Measurements from ENCODE around the gene PDP2.
"Not testable (repeated sequence)": the region's sequence is repeated elsewhere in the genome, so short reads cannot be mapped to it uniquely, and the experiment has no call there.

The PDP2 gene

DNA sequence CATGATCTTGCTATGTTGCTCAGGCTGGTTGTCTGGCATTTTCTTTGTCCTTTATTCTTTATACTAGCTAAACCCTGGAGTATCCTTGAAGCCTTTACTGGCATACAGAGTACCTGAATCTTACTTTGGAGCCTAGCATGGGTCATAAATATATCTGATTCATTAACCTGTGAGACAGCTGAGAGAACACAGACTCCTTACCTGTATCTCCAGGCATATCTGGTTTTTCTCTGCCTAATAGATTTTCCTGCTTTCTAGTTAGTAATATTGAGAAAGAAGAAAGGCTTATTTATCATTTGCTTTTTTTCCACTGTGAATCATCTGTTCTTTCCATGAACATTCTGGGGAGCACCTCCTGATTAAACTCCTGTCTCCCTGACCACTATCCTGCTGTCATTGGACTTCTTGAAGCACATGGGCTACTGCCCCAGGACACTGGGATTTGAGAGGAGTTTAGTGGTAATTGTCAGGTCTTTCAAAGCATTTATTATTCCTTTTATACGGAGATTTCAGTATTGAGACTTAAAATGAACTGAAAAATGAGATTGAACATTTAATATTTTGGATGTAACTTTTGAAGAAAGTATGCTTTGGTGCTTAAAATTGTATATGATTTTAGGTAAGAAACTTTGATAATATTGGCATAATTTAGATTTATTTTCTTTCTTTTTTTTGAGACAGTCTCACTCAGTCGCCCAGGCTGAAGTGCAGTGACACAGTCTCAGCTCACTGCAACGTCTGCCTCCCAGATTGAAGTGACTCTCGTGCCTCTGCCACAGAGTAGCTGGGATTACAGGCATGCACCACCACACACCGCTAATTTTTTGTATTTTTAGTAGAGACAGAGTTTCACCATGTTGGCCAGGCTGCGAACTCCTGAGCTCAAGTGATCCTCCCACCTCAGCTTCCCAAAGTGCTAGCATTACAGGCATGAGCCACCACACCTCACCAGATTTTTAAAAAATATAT lies 8.6 kb downstream of the PDP2 start:
- DNase-seq = no peak

DNA sequence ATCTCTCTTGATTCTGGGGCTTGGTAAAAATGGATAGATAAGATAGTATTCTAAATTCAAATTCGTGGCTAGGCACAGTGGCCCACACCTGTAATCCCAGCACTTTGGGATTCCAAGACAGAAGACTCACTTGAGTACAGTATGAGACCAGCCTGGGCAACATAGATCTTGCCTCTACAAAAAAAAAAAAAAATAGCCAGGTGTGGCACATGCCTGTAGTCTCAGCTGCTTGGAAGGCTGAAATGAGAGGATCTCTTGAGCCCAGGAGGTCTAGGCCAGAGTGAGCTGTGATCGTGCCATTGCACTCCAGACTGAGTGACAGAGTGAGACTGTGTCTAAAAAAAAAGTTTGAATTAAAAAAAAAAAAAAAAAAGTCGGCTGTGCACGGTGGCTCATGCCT lies 9.3 kb downstream of the PDP2 start:
- no peak for DNase-seq

DNA sequence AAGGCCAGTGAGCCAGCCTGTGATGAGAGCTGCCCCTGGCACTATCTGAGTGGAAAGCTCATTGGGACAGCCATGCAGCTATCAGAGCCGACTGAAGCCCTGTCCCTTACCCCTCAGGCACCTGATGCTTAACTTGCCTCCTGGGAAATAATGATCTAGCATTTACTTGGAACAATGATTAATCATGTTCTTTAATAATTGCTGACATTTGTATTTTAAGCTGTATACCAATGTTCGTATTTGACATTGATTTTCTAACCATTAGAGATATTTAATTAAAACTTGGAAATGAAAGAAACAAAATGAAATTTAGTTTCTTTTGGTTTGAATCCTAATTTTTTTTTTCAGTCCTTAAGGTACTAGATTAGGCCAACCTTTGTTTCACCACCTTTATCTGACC lies 10.5 kb downstream of the PDP2 start:
- no peak for DNase-seq

DNA sequence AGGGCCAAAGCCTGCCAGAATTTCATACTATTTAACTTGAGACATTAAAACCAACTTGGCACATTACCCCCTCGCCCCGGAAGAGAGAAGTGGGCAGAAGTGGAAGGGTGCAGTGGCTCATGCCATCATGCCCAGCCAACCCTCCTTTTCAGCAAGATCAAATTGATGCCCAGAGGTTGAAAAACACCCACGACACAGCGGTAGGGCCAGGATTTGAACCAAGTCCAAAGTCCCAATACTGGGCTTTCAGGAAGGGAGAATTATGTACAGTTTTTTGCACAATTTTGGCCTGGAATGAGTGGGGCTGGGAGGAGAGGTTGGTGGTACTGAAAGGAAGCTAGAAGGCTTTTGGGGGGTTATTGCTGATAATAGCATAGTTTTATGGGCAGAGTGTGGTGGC lies 11.0 kb downstream of the PDP2 start:
- no peak for DNase-seq

DNA sequence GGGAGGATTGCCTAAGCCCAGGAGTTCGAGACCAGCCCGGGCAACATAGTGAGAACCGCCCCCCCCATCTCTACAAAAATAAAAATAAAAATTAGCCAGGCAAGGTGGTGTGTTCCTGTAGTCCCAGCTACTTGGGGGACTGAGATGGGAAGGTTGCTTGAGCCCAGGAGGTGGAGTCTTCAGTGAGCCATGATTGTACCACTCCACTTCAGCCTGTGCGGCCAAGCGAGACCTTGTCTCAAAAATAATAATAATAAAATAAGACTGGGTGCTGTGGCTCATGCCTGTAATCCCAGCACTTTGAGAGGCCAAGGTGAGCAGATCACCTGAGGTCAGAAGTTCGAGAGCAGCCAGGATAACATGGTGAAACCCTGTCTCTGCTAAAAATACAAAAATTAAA lies 11.5 kb downstream of the PDP2 start:
- DNase-seq = no peak

DNA sequence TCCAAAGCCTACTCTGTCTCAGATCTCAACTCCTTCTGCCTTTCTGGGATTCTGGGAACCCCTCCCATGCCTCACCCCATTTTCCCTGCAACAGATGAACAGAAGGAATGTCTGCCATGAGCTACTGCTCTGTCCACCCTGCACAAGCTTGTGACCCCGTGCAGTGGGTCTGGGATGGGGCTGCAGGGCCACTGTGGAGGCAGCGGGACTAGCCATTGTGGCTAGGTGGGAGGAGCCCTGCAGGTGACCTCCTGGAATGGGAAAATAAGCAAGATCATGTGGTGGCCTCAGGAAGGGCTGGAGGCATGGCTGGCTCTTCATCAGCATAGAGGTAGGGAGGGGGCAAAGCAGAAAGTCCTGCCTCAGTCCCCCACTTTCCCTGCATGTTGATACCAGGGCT lies 13.7 kb downstream of the PDP2 start:
- DNase-seq = no peak

DNA sequence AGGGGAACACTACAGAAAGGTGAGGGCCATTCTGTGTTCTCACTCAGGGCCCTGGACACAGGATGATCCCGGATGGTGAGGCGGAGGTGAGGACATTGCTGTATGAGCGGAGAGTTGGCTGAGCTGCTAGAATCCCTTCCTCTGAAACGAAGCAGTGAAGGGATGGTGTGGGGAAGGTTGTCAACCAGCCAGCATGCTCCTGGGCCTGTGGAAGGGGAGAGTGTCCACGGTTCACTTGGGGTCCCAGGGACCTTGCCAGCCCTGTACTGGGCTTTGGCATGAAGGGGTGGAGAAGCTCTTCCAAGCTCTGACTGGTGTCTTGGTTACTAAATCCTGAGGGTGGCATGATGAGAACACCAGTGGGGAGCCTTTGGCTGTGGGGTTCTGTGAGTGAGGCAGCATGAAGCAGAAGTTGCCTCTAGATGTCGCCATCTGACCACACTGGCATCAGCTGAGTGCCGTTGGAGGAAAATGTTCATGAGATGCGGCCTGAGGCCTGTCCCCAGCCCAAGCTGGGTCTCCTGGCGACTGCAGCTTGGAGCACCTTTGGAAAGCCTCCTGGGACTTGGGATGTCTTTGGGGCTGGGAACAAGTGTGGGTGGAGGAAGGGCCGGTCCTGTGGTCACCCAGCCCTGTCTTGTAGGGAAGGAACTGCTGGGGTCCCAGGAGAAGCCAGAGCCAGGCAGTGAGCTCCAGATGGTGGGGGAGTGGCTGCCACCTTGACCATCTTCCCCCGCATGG lies 14.8 kb downstream of the PDP2 start:
- peak; percentile 6 for DNase-seq

DNA sequence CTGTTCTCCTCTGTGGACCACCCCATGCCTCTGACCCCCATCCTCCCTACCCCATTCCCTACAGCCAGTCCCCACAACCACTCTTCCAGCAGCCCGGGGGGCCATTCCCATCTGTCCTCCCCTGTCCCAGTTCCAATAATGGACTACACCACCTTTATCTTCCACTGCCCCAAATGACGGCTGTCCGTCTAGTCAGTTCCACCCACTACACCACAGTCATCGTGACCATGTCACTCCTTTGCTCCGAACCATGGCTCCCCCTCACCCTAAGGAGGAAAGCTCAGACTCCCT lies 15.3 kb downstream of the PDP2 start:
- no peak for DNase-seq

DNA sequence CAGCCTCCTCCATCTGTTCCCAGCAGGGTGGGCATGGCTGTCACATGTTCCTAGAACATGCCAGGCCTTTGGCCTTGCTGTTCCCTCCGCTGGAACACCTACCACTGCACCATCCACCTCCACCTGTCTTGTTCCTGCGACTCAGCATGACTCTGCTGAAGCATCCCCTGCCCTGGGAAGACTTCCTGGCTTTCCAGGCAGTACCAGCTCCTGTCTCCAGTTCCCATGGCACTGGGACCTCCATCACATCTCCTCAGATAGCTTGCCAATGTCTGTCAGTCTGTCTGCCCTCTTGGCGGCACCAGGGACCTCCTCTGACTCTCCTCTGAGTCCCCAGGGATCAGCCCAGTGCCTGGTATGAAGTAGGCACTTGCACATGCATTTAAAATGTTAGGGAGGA lies 15.7 kb downstream of the PDP2 start:
- DNase-seq = no peak

DNA sequence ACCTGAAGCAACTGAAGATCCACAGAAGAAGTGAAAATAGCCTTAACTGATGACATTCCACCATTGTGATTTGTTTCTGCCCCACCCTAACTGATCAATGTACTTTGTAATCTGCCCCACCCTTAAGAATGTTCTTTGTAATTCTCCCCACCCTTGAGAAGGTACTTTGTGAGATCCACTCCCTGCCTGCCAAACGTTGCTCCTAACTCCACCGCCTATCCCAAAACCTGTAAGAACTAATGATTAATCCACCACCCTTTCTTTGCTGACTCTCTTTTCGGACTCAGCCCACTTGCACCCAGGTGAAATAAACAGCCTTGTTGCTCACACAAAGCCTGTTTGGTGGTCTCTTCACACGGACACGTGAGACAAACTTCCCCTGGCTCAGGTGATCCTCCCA lies 16.4 kb downstream of the PDP2 start:
- DNase-seq = not testable (repeated sequence)

DNA sequence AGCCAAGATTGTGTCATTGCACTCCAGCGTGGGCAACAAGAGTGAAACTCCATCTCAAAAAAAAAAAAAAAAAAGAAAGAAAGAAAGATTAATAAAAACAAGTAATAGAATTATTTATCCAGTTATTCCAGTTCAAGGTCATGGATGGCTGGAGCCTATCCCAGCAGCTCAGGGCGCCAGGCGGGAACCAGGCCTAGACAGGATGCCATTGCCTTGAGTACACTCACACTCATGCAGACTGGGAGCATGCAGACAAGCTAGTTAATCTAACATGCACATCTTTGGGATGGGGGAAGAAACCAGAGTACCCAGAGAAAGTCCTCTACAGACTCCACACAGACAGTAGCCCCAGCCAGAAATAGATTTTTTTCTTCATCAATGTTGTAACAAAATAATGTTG lies 17.9 kb downstream of the PDP2 start:
- DNase-seq = no peak

DNA sequence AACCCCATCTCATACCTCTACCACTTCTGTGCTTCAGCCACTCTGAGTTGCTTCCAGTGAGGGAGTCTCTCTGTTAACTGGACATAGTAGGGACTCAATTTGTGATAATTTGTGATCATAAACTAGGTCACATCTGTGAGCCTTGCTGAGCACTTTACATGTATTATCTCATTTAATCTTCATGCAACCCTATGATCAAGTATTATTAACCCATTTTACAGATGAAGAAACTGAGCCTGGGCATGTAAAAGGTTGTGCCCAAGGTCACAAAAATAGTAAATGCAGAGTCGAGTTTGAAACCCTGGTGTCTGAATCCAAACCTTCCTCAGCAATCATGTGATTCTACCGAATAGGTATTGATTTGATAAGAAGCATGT lies 18.6 kb downstream of the PDP2 start:
- no peak for DNase-seq

DNA sequence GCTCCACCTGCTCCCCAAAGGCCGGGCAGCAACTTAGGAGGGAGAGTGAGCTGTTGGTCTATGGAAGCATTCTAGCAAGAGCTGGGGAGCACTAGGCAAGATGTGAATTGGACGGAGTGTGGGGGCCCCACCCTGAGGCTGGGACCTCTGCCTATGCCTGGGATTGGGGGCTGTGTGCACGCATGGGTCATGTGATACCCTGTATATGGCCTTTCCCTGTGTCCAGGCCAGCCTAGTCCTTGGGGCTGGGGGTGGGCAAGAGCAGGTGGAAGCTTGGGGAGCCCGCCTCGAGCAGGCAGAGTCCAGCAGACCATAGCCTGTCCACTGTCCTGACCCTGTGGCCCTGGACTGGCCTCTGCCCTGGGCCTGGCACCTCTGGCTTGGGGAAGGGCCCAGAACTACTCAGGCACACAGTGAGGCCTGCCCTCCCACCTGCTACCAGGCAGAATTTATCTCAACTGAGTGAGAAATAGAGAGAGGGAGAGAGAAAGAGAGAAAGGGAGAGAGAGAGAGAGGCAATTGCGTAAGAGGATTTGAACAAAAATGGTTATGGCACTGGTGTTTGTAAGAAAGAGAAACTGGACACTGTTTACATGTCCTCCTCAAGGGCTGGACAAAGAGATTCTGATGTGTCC lies 19.1 kb downstream of the PDP2 start:
- DNase-seq = no peak

DNA sequence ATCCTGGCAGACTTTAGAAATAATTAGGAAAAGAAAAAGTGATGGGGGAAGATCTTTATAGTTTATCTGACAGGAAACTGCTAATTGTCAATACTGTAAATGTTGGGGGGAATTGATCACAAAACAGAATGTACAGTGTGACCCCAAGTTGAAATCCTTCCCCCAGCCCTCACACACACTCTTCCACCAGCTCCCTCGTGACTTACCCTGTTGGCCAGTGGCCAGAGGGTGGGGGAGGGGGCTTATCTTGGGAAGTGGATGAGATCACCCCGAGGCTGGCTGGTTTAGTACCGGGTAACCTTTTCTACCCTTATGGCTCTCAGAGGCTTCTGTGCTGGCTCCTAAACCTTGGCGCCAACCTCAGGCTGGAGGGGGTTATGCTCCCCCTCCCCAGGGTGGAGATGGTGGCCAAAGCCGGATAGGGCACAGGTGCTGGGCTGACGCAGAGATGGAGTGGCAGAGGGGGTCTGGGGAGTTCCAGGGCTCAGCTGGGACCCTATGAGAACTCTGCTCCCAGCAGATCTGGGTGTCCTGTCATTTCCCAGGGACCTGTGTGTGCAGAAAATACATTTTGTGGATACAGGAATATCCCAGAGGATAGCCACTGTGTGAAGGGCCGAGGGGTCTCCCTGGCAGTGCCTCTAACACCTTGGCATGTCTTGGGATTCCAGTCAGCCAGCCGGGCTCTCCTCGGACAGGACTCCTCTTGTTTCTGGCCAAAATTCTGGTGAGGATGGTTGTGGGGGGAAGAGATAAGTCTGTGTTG lies 19.8 kb downstream of the PDP2 start:
- no peak for DNase-seq

DNA sequence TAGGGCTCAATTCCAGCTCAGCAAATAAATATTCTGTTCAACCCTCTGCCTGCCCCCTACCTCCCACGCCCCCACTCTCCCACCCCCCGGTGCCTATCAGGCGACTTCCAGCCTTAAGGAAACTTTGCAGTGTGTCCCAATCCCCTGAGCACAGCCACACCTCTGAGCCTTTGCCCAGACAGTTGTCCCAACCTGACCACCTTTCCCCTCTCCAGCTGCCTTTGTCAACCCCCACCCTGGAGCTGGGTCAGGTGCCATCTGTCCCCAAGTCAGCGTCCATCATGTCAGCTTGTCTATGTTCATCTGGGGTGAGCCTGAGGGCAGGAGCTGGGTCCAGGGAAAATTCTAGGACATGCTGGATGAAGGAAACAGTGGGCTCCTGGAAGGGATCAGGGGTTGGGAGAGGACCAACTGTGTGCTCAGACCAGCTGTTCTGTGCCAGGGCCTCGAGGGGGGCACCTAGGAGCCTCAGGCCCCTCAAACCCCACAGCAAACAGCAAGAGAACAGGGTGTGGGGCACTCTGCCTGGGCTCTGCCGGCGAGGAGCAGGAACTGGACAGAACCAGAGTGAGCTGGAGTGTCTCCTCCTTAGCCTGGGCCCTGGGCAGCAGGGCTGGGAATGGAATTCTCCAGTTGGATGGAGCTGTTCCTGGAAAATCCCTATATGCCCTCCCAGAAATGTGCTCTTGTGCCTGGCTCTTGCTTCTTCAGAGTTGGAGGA lies 20.6 kb downstream of the PDP2 start:
- no peak for DNase-seq

DNA sequence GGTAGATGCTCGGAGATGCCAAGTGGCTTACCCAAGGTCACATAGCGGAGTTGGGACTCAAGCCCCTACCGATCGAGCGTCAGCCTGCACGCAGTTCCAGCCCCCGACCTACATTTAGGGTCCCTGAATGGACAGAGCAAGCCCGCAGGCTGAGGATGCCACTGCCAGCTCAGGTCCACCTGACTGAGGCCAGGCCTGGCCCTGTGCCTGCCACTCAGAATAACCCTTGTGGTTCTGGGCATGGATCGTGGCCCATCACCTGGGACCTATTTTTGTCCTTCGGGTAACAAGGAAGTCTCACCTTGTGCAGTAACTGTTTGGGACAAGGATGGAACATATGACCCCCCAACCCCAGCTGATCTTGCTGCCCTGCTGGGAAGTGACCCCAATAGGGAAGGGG lies 21.3 kb downstream of the PDP2 start:
- no peak for DNase-seq

DNA sequence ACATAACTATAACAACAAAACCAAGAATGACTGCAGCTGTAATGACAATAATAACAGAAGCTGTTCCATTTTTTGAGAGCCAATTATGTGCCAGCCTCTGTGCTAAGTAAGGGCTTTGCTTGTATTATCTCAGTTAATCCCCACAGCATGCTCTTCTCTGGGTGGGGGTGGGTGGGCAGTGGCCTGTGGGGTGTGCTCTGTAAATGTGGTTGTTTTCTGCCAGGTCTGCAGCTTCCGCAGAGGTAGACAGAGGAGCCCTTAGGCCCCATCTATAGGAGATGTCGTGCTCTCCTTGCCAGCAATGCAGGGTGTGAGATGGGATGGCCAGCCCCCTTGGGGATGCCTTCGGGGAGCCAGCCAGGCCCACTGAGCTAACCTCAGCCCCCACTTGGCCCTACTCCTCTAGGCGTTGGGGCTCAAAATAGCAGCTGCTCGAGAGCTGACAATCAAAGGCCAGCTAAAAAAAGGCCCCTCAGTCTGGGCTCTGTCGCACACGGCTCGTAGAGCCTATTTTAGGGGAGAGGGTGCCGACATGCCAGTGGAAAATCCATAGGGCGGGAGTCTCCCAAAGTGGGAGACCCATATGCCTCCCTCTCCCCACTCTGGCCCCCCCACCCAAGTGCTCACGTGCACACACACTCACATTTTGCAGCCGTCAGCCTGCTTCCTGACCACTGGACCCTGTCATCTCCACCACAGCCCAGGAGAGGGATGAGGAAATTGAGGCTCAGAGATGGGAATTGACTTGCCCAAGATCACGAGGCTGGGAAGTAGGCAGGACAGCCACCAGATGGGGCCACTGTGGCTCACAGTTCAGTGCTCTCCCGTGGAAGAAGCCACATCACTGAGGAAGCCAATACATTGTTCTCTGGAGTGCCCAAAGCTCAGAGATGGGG lies 22.6 kb downstream of the PDP2 start:
- DNase-seq = no peak

DNA sequence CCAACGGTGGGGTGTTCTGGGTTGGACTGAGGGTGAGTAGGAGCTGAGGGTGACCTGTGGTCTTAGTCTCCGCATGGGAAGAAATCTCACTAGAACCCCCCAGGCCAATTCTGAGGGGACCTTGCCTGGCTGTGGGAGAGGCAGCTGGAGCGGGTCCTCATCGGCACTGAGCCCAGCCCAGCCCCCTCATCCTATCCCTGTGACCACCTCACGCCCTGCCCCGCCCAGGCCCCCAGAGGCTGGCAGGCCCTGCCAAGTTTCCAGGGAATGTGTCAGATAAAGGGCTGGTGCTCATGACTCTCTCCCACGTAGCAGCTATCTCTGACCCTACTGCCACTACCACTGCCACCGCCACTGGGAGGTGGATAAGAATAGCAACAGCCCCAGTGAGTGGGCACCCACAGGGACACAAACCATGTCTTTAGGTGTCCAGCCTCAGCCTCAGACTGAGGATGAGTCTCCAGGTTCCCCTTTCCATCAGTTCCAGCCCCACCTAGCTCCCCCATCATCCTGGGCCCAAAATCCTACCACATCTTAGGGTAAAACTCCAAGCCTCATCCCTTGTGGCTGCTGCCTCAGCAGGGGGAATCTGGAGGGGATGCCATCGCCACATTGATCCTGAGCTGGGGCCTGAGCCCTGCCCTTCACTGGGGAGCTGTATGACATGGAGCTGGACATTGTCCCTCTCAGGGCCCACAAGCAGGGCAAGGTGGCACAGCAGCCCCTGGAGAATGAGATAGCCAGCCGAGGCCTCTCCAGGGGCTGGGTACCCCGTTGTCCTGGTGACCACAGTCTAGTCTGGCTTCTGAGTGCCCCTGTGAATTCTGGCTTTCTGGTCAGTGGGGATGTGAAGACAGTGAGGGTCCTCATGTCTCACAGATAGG lies 23.5 kb downstream of the PDP2 start:
- no peak for DNase-seq

DNA sequence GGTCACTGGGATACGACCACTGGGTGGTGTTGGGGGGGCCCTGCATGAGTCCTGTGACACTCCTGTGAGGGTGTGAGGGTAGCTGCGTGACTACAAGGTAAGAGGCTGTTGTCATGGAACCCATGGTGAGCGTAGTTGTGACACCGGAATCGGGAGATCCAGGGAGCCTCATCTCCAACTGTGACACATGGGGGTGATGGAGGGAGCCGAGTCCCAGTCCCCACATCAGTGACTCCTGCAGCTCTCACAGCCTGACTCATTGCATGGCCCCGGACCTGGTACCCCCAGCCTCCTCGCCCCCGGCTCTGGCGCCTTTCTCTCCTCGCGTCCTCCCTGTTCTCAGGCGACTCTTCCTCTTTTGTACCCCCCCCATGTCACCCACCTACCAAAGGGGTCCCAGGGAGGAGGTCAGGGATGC lies 24.1 kb downstream of the PDP2 start:
- no peak for DNase-seq

DNA sequence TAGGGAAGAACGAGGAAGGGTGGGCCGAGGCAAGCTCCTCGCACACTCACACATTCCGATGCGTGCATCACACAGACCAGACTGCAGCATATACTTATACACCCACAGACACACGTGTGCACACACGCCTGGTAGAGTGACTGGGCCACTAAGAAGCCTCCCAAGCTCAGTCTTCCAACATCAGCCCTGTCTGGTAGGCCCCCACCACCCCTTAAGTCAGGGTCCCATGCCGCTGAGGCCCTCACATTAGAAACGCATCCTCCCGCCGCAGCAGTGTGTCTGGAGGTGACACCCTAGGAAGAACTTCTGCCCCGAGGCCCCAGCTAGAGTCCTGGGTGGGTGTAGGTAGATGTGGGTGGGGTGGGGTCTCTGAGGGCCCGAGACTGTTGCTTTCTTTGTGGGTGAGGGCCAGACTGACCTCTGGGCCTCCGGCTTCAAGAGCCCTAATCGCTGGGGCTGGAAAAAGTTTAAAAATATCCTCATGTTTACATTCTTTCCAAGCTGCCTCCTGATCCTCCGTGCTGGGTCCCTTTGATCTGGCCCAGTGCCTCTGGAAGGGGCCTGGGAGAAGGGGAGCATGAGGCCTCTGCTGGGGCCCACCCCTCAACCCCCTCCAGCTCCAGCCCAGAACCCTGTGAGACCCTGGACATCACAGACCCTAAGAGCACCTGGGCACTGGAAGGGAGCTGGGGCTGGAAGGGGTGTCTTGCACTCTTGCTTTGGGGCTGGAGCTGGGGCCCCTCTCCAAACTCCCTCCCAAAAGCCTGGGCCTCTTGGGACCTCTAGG lies 24.7 kb downstream of the PDP2 start:
- DNase-seq = no peak
